Mesenchymal stem cell (in vitro differentiated cells and primary cell): Measurements from ENCODE around the gene TOX2.
A peak's percentile ranks its signal among the peaks of the same experiment; 100 is the strongest.

Source experiments
- DNase-seq: peaks from one replicate; pipeline ENCODE4 v3.0.0-alpha.2; 2013
- H2AFZ ChIP-seq: one replicate; pipeline ENCODE4 v1.6.1; 2013; ENCODE audit warnings: low read depth, mild to moderate bottlenecking, control low read depth, inconsistent platforms, low read length, moderate library complexity
- H2AK5ac ChIP-seq: 2 replicates; pipeline ENCODE4 v1.6.1; 2013; ENCODE audit warnings: low read length, moderate library complexity, mild to moderate bottlenecking, inconsistent platforms; ENCODE audit not compliant: severe bottlenecking
- H2BK120ac ChIP-seq: one replicate; pipeline ENCODE4 v1.6.1; 2013; ENCODE audit warnings: low read depth, mild to moderate bottlenecking, inconsistent platforms, low read length, moderate library complexity
- H2BK12ac ChIP-seq, 2 experiments: one replicate each; pipeline ENCODE4 v1.6.1; 2013; ENCODE audit warnings: inconsistent platforms in 2 of 2, low read length in 2 of 2, mild to moderate bottlenecking in 2 of 2, moderate library complexity in 2 of 2, control low read depth in 1 of 2
- H2BK15ac ChIP-seq: one replicate; pipeline ENCODE4 v1.6.1; 2013; ENCODE audit warnings: mild to moderate bottlenecking, low read depth, inconsistent platforms; ENCODE audit not compliant: poor library complexity, severe bottlenecking
- H2BK5ac ChIP-seq: 2 replicates; pipeline ENCODE4 v1.6.1; 2013; ENCODE audit warnings: low read depth, mild to moderate bottlenecking, low read length, control low read depth, inconsistent platforms; ENCODE audit not compliant: poor library complexity, severe bottlenecking
- H3K14ac ChIP-seq, 2 experiments: one replicate each; pipeline ENCODE4 v1.6.1; 2013; ENCODE audit warnings: inconsistent platforms in 2 of 2, low read length in 2 of 2, control low read depth in 1 of 2, mild to moderate bottlenecking in 1 of 2, moderate library complexity in 1 of 2
- H3K18ac ChIP-seq, 2 experiments: one replicate each; pipeline ENCODE4 v1.6.1; 2013; ENCODE audit warnings: inconsistent platforms in 2 of 2, low read length in 2 of 2, control low read depth in 1 of 2, low read depth in 1 of 2, mild to moderate bottlenecking in 1 of 2
- H3K23ac ChIP-seq, 2 experiments: one replicate each; pipeline ENCODE4 v1.6.1; 2013; ENCODE audit warnings: inconsistent platforms in 2 of 2, low read length in 2 of 2, mild to moderate bottlenecking in 2 of 2, moderate library complexity in 2 of 2, control low read depth in 1 of 2
- H3K27ac ChIP-seq: 2 replicates; pipeline ENCODE4 v1.5.1; 2013; ENCODE audit warnings: mild to moderate bottlenecking, moderate library complexity, low read length, control low read depth, inconsistent platforms; ENCODE audit not compliant: poor library complexity, severe bottlenecking
- H3K27me3 ChIP-seq, 2 experiments: 2 replicates each; pipeline versions ENCODE4 v1.6.1 to v1.7.0; 2013; ENCODE audit warnings: low read length in 2 of 2, mild to moderate bottlenecking in 2 of 2, moderate library complexity in 2 of 2, control low read depth in 1 of 2, inconsistent platforms in 1 of 2; ENCODE audit not compliant: control insufficient read depth in 1 of 2, insufficient read depth in 1 of 2
- H3K36me3 ChIP-seq, 2 experiments: 2 replicates each; pipeline versions ENCODE4 v1.6.1 to v1.7.0; 2013; ENCODE audit warnings: low read length in 2 of 2, control low read depth in 1 of 2, inconsistent platforms in 1 of 2, low read depth in 1 of 2, mild to moderate bottlenecking in 1 of 2; ENCODE audit not compliant: insufficient read depth in 2 of 2, control insufficient read depth in 1 of 2
- H3K4ac ChIP-seq, 2 experiments: one replicate each; pipeline ENCODE4 v1.6.1; 2013; ENCODE audit warnings: inconsistent platforms in 2 of 2, low read length in 2 of 2, mild to moderate bottlenecking in 2 of 2, moderate library complexity in 2 of 2, control low read depth in 1 of 2, low read depth in 1 of 2
- H3K4me1 ChIP-seq: 2 replicates; pipeline ENCODE4 v1.6.1; 2013; ENCODE audit warnings: low read depth, low read length, control low read depth; ENCODE audit not compliant: control insufficient read depth, insufficient read depth
- H3K4me2 ChIP-seq: 2 replicates; pipeline ENCODE4 v1.6.1; 2013; ENCODE audit warnings: low read length, mild to moderate bottlenecking, inconsistent platforms; ENCODE audit not compliant: poor library complexity, severe bottlenecking
- H3K4me3 ChIP-seq, 2 experiments: 2 replicates each; pipeline versions ENCODE4 v1.5.1 to v1.7.0; 2013; ENCODE audit warnings: low read length in 2 of 2, mild to moderate bottlenecking in 2 of 2, control low read depth in 1 of 2, low read depth in 1 of 2; ENCODE audit not compliant: insufficient read depth in 1 of 2
- H3K79me1 ChIP-seq: replicated peaks from 2 replicates; pipeline ENCODE4 v1.6.1; 2013; ENCODE audit warnings: mild to moderate bottlenecking, control low read depth, low read length, inconsistent platforms; ENCODE audit not compliant: poor library complexity, severe bottlenecking
- H3K9ac ChIP-seq: 2 replicates; pipeline ENCODE4 v1.7.0; 2013; ENCODE audit warnings: mild to moderate bottlenecking, low read length, moderate library complexity
- H3K9me3 ChIP-seq: 2 replicates; pipeline ENCODE4 v1.7.0; 2013; ENCODE audit warnings: mild to moderate bottlenecking, low read length; ENCODE audit not compliant: control insufficient read depth
- H4K8ac ChIP-seq: one replicate; pipeline ENCODE4 v1.6.1; 2013; ENCODE audit warnings: inconsistent platforms, mild to moderate bottlenecking, low read length, moderate library complexity
- H4K91ac ChIP-seq: one replicate; pipeline ENCODE4 v1.6.1; 2013; ENCODE audit warnings: mild to moderate bottlenecking, low read length, inconsistent platforms
- WGBS: methylation state at CpG from one replicate; pipeline ENCODE4 v1.1.7; 2013; ENCODE audit warnings: mixed read lengths; 5-methylcytosine and 5-hydroxymethylcytosine counted together

The TOX2 gene

DNA sequence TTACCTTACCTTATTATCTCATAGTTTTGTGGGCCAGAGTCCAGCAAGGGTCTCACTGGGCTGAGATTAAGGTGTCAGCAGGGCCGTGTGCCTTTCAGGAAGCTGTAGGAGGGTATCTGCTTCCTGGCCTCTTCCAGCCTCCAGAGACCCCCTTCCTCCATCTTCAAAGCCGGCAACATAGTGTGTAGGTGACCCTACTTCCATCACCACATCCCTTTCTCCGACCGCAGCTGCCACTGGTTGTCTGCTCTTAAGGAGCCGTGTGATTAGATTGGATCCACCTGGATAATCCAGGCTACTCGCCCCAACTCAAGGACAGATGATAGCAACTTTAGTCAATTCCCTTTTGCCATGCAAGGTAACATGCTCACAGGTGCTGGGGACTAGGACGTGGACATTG lies 181.2 kb downstream of the TOX2 start:
- 89% methylated on average over 7 of the region's 7 CpGs for WGBS
- no peak overlapping the region for H2AFZ ChIP-seq
- H3K9ac ChIP-seq, result no peak overlapping the region
- no peak overlapping the region for H4K8ac ChIP-seq
- H3K14ac ChIP-seq, result no peak overlapping the region
- no peak overlapping the region for H3K27ac ChIP-seq
- no peak overlapping the region for H3K4me3 ChIP-seq
- H2BK5ac ChIP-seq, result no peak overlapping the region
- H2BK15ac ChIP-seq, result no peak overlapping the region
- H3K4me1 ChIP-seq, result peaks cover 2% of the 10 kb centered on the region
- H2AK5ac ChIP-seq, result no peak overlapping the region
- no peaks in the 10 kb centered on the region for H3K36me3 ChIP-seq
- no peak overlapping the region for H3K4me2 ChIP-seq
- DNase-seq, result no peak
- H3K18ac ChIP-seq, result no peak overlapping the region
- no peaks in the 10 kb centered on the region for H3K9me3 ChIP-seq
- no peak overlapping the region for H3K4ac ChIP-seq
- no peak overlapping the region for H3K23ac ChIP-seq
- no peak overlapping the region for H2BK12ac ChIP-seq
- no peak overlapping the region for H4K91ac ChIP-seq
- H3K79me1 ChIP-seq, result no peaks in the 10 kb centered on the region
- no peak overlapping the region for H2BK120ac ChIP-seq
- H3K27me3 ChIP-seq, result peaks cover 4 to 21% of the 10 kb centered on the region in 2 experiments

- Histone ChIP-seq H3K27me3 (peaks cover 0 to 29% of the 10 kb centered on the region in 2 experiments), H3K4me1 (peaks cover 2% of the 10 kb centered on the region), H3K27ac (no peak overlapping the region), H3K18ac (peak overlapping the region in 1 of 2 experiments; percentile 60), H3K4me3 (no peak overlapping the region), H3K4me2 (no peak overlapping the region), H4K91ac (no peak overlapping the region), H3K4ac (no peak overlapping the region), H3K9ac (no peak overlapping the region), H2BK12ac (no peak overlapping the region), H3K14ac (no peak overlapping the region), H3K9me3 (peaks cover 10% of the 10 kb centered on the region), H2BK120ac (no peak overlapping the region), H2AK5ac (no peak overlapping the region), H2BK5ac (no peak overlapping the region), H4K8ac (no peak overlapping the region), H3K36me3 (no peaks in the 10 kb centered on the region), H3K79me1 (no peaks in the 10 kb centered on the region), H2AFZ (no peak overlapping the region), H3K23ac (no peak overlapping the region), H2BK15ac (no peak overlapping the region)
- 69% methylated on average over 14 of the region's 14 CpGs for WGBS
- DNase-seq, result no peak
These were observed 183.0 kb downstream of the TOX2 start for GRCh38 chr20:44097521-44098255.

- Histone ChIP-seq H2AK5ac (no peak overlapping the region), H3K27me3 (peaks cover 2 to 32% of the 10 kb centered on the region in 2 experiments), H4K91ac (no peak overlapping the region), H3K18ac (no peak overlapping the region), H2AFZ (no peak overlapping the region), H3K4me2 (no peak overlapping the region), H3K4me3 (no peak overlapping the region), H3K36me3 (no peaks in the 10 kb centered on the region), H2BK15ac (no peak overlapping the region), H2BK5ac (no peak overlapping the region), H3K14ac (no peak overlapping the region), H3K27ac (no peak overlapping the region), H3K9me3 (peaks cover 16% of the 10 kb centered on the region), H2BK12ac (peak overlapping the region in 1 of 2 experiments; percentile 37), H4K8ac (no peak overlapping the region), H3K79me1 (no peaks in the 10 kb centered on the region), H2BK120ac (no peak overlapping the region), H3K9ac (no peak overlapping the region), H3K23ac (no peak overlapping the region), H3K4me1 (peaks cover 2% of the 10 kb centered on the region), H3K4ac (no peak overlapping the region)
- WGBS, result 94% methylated on average over 6 of the region's 6 CpGs
- DNase-seq, result no peak
These were observed 183.6 kb downstream of the TOX2 start for GRCh38 chr20:44098256-44098630.

- Histone ChIP-seq H3K27me3 (peaks cover 6 to 32% of the 10 kb centered on the region in 2 experiments), H3K79me1 (no peaks in the 10 kb centered on the region), H2BK12ac (no peak overlapping the region), H4K8ac (no peak overlapping the region), H3K18ac (no peak overlapping the region), H3K4me3 (no peak overlapping the region), H4K91ac (no peak overlapping the region), H3K9me3 (peaks cover 20% of the 10 kb centered on the region), H3K4me1 (peaks cover 2% of the 10 kb centered on the region), H2BK15ac (no peak overlapping the region), H3K27ac (no peak overlapping the region), H3K23ac (no peak overlapping the region), H3K4me2 (no peak overlapping the region), H3K9ac (no peak overlapping the region), H2AFZ (no peak overlapping the region), H2BK5ac (no peak overlapping the region), H2BK120ac (no peak overlapping the region), H3K4ac (no peak overlapping the region), H3K14ac (no peak overlapping the region), H2AK5ac (no peak overlapping the region), H3K36me3 (no peaks in the 10 kb centered on the region)
- no peak for DNase-seq
- WGBS, result 97% methylated on average over 5 of the region's 5 CpGs
These were observed 184.0 kb downstream of the TOX2 start for GRCh38 chr20:44098657-44099056.
